Thoracic aorta (tissue), 2 donors: ENCODE measurements around the gene TM7SF2. TPM values are rescaled to one million over a fixed set of nuclear protein-coding genes. Genes with fewer than 3 reads are reported as not detected.

Experiments used
- ATAC-seq: fragments of 150-250 bp; one replicate; pipeline ENCODE4 v1.8.0; 2017; ENCODE audit warnings: low read depth; ENCODE audit not compliant: insufficient number of reproducible peaks, low FRiP score
- DNase-seq: peaks from one replicate; pipeline ENCODE4 v3.0.0-alpha.2; 2020; ENCODE audit warnings: low spot score
- H3K27ac ChIP-seq, 2 donors: fragments of 200-600 bp; sonication (generic); 1 replicate in 1 of 2; 2 replicates in 1 of 2; pipeline ENCODE4 v1.5.1; 2016; ENCODE audit warnings: mild to moderate bottlenecking in 2 of 2, moderate library complexity in 2 of 2
- H3K27me3 ChIP-seq: fragments of 200-600 bp; sonication (generic); replicated peaks from 2 replicates; pipeline ENCODE4 v1.6.0; 2016; ENCODE audit warnings: mild to moderate bottlenecking; ENCODE audit not compliant: insufficient read depth
- H3K36me3 ChIP-seq: fragments of 200-600 bp; sonication (generic); one replicate; pipeline ENCODE4 v1.5.1; 2016
- H3K4me1 ChIP-seq, 2 donors: fragments of 200-600 bp; sonication (generic); 1 replicate in 1 of 2; 2 replicates in 1 of 2; pipeline versions ENCODE4 v1.5.1 to v1.6.0; 2016; ENCODE audit warnings: low read depth in 2 of 2, mild to moderate bottlenecking in 1 of 2; ENCODE audit not compliant: control insufficient read depth in 1 of 2
- H3K4me3 ChIP-seq: fragments of 200-600 bp; sonication (generic); 2 replicates; pipeline ENCODE4 v1.5.1; 2016; ENCODE audit warnings: mild to moderate bottlenecking
- H3K9me3 ChIP-seq: fragments of 200-600 bp; sonication (generic); 2 replicates; pipeline ENCODE4 v1.5.1; 2016
- CTCF ChIP-seq: fragments of 200-600 bp; sonication (generic); IDR thresholded peaks from one replicate; pipeline ENCODE4 v1.5.1; 2019; ENCODE audit warnings: antibody characterized with exemption
- total RNA-seq, 2 donors: library from RNA; depleted of rRNA; stranded (reverse); fragments of >200 nt; gene quantifications; one replicate each; pipeline versions ENCODE4 v1.1.0 to v1.2.3, GENCODE V29; 2016

TM7SF2 gene
- total RNA-seq, 2 donors from 2014 or later, result 2.5 to 49.0 TPM

DNA sequence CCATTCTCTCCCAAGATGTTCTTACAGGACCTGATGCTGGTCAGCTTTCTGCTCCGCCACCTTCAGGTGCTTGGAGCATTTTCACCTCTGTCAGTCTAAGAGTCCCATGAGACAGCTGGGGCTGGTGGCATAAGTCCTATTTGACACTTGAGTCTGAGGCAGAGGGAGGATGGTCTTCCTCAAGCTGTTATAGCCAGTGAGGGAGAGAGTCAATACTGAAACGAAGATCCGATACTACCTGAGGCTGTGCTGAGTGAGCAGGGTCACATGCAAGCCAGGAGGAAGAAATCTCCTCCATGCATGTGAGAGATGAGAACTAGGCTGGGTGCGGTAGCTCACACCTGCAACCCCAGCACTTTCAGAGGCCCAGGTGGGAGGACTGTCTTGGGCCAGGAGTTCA lies 22.1 kb upstream of the TM7SF2 start:
- Histone ChIP-seq H3K27me3 (no peaks in the 10 kb centered on the region), H3K36me3 (peaks cover 15% of the 10 kb centered on the region), H3K27ac (no peak overlapping the region), H3K4me1 (peaks cover 6 to 13% of the 10 kb centered on the region in 2 donors), H3K4me3 (no peak overlapping the region), H3K9me3 (no peaks in the 10 kb centered on the region)
- no peak for ATAC-seq
- no peak for DNase-seq
- TF ChIP-seq CTCF, result no peak

DNA sequence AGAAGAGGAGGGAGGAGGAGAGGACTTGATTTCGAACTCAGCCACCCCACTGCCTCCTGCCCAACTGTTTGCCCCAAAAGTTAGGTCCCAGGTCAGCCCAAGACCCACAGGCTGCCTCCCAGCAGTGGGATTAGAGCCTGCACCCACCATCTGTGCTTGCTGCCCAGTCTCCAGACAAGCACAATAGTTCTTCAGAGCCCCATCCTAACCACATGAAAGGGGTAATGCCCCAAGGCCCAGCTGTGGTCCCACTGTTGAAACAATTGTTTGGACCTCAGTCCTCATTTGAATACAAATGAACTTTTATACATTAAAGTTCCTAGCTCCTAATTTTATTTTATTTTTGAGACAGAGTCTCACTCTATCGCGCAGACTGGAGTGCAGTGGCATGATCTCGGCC lies 21.0 kb upstream of the TM7SF2 start:
- H3K4me3 ChIP-seq, result no peak overlapping the region
- no peaks in the 10 kb centered on the region for H3K9me3 ChIP-seq
- DNase-seq (no peak), ATAC-seq (no peak)
- H3K4me1 ChIP-seq, result peaks cover 0 to 6% of the 10 kb centered on the region in 2 donors
- no peaks in the 10 kb centered on the region for H3K27me3 ChIP-seq
- no peak for TF ChIP-seq CTCF
- H3K27ac ChIP-seq, result no peak overlapping the region
- H3K36me3 ChIP-seq, result peaks cover 15% of the 10 kb centered on the region

- Histone ChIP-seq H3K27ac (peak overlapping the region; percentile 81 to 93), H3K4me1 (peaks cover 9 to 18% of the 10 kb centered on the region in 2 donors), H3K27me3 (no peaks in the 10 kb centered on the region), H3K9me3 (no peaks in the 10 kb centered on the region), H3K4me3 (peak overlapping the region; percentile 97), H3K36me3 (no peaks in the 10 kb centered on the region)
- DNase-seq (no peak), ATAC-seq (no peak)
- TF ChIP-seq CTCF, result no peak
Measured at GRCh38 chr11:65095427-65095826, 16.2 kb upstream of the TM7SF2 start.

- Histone ChIP-seq H3K4me3 (peak within 1 kb of the TSS; percentile 97), H3K36me3 (no peaks in the 10 kb centered on the region), H3K4me1 (peaks cover 9 to 18% of the 10 kb centered on the region in 2 donors), H3K27ac (peak within 1 kb of the TSS; percentile 81 to 93), H3K9me3 (no peaks in the 10 kb centered on the region), H3K27me3 (no peaks in the 10 kb centered on the region)
- no peak for TF ChIP-seq CTCF
- DNase-seq (peak; percentile 72), ATAC-seq (peak; percentile 76)
Measured at GRCh38 chr11:65095974-65096806, 15.5 kb upstream of the TM7SF2 start, which contains the start of gene VPS51. VPS51 (plus strand) TSS chr11:65096214; CDS start chr11:65096251, 37 bp downstream.

DNA sequence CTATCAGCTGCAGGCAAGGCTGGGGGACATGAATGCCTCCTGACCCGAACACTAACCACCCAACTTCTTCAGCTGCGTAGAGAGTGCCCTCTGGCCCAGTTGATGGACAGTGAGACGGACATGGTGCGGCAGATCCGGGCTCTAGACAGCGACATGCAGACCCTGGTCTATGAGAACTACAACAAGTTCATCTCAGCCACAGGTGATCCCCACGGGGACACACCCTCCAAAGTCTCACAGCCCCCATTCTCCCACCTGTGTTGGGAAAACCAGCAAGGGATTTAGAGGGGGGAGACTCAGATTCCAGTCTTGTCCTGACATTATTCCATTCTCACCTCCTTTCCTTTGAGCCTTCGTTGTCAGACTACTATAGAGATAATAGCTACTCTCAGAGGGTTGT lies 14.7 kb upstream of the TM7SF2 start:
- TF ChIP-seq CTCF, result no peak
- DNase-seq, result no peak
- peak overlapping the region; percentile 81 to 93 for H3K27ac ChIP-seq
- no peaks in the 10 kb centered on the region for H3K36me3 ChIP-seq
- peaks cover 9 to 21% of the 10 kb centered on the region in 2 donors for H3K4me1 ChIP-seq
- no peaks in the 10 kb centered on the region for H3K27me3 ChIP-seq
- H3K9me3 ChIP-seq, result no peaks in the 10 kb centered on the region
- H3K4me3 ChIP-seq, result peak overlapping the region; percentile 97
- ATAC-seq, result no peak
